Measurements from ENCODE around the gene NUP210. TPM values are rescaled to one million over a fixed set of nuclear protein-coding genes. Genes with fewer than 3 reads are reported as not detected.

The NUP210 gene
- total RNA-seq, 1 experiment from 2014 or later: 8.4 TPM

GRCh38 chr3:13419505-13420044, 547 bp downstream of the NUP210 start:
- intact Hi-C loops (cut with micrococcal nuclease): no loop called here
- no TSS peak for BruUV-seq (replicated peaks)

GRCh38 chr3:13417166-13417947, 2.8 kb downstream of the NUP210 start:
- H3K4me3 Mint-ChIP-seq (ENCODE audit: unreplicated experiment): no peak overlapping the region
- no peaks in the 10 kb centered on the region for H3K36me3 Mint-ChIP-seq (ENCODE audit: insufficient read depth, unreplicated experiment)
- peaks cover 17% of the 10 kb centered on the region for H3K4me1 Mint-ChIP-seq (ENCODE audit: insufficient read depth, unreplicated experiment)
- no peaks in the 10 kb centered on the region for H3K27me3 Mint-ChIP-seq (ENCODE audit: insufficient read depth, unreplicated experiment)
- ChIA-PET POLR2A (interaction anchor here (0.5 to 0.9 kb wide), 2 partner anchors 9 to 76 kb away, joined by 3 to 4 read pairs; no protein-coding TSS in a partner anchor), CTCF (interaction anchor here (0.6 to 1.6 kb wide), 5 partner anchors 26 to 325 kb away, joined by 3 to 4 read pairs (median 4); no protein-coding TSS in a partner anchor)
- H3K27ac Mint-ChIP-seq (ENCODE audit: low read depth, unreplicated experiment): no peak overlapping the region
- DNase-seq (ENCODE audit: unreplicated experiment): no peak
- H3K9me3 Mint-ChIP-seq (ENCODE audit: unreplicated experiment): no peaks in the 10 kb centered on the region
- TSS peak; percentile 23 for BruUV-seq (replicated peaks)
- intact Hi-C loops (cut with micrococcal nuclease): no loop called here
- TF ChIP-seq CTCF (IDR thresholded peaks at IDR 0.05; ENCODE audit: unreplicated experiment): no peak

More at GRCh38 chr3:13419505-13420044, 547 bp downstream of the NUP210 start:
- no peaks in the 10 kb centered on the region for H3K36me3 Mint-ChIP-seq (ENCODE audit: insufficient read depth, unreplicated experiment)
- no peaks in the 10 kb centered on the region for H3K27me3 Mint-ChIP-seq (ENCODE audit: insufficient read depth, unreplicated experiment)
- H3K4me1 Mint-ChIP-seq (ENCODE audit: insufficient read depth, unreplicated experiment): peaks cover 4% of the 10 kb centered on the region
- no peak for TF ChIP-seq CTCF (IDR thresholded peaks at IDR 0.05; ENCODE audit: unreplicated experiment)
- H3K27ac Mint-ChIP-seq (ENCODE audit: low read depth, unreplicated experiment): no peak overlapping the region
- H3K4me3 Mint-ChIP-seq (ENCODE audit: unreplicated experiment): peak overlapping the region; percentile 23
- no peaks in the 10 kb centered on the region for H3K9me3 Mint-ChIP-seq (ENCODE audit: unreplicated experiment)
- DNase-seq (ENCODE audit: unreplicated experiment): no peak
- ChIA-PET CTCF (no interaction called here), POLR2A (interaction anchor here (1.1 kb wide), 1 partner anchor 9 kb away, joined by 6 read pairs; no protein-coding TSS in a partner anchor)

GRCh38 chr3:13415997-13416793, 3.9 kb downstream of the NUP210 start:
- TF ChIP-seq CTCF (IDR thresholded peaks at IDR 0.05; ENCODE audit: unreplicated experiment): no peak
- Mint-ChIP-seq H3K9me3 (ENCODE audit: unreplicated experiment) (no peaks in the 10 kb centered on the region), H3K27me3 (ENCODE audit: insufficient read depth, unreplicated experiment) (no peaks in the 10 kb centered on the region), H3K27ac (ENCODE audit: low read depth, unreplicated experiment) (no peak overlapping the region), H3K4me1 (ENCODE audit: insufficient read depth, unreplicated experiment) (peaks cover 17% of the 10 kb centered on the region), H3K4me3 (ENCODE audit: unreplicated experiment) (no peak overlapping the region), H3K36me3 (ENCODE audit: insufficient read depth, unreplicated experiment) (no peaks in the 10 kb centered on the region)
- ChIA-PET POLR2A (interaction anchor here (0.5 to 0.9 kb wide), 3 partner anchors 10 to 252 kb away, joined by 3 to 4 read pairs (median 3); no protein-coding TSS in a partner anchor), CTCF (interaction anchor here (0.6 to 1.6 kb wide), 4 partner anchors 37 to 462 kb away, joined by 3 to 4 read pairs (median 4); no protein-coding TSS in a partner anchor)
- intact Hi-C loops (cut with micrococcal nuclease): no loop called here
- no peak for DNase-seq (ENCODE audit: unreplicated experiment)
- BruUV-seq (replicated peaks): no TSS peak

Data from MCF 10A (cell line).